ENCODE data around the gene TNFSF18.

GRCh38 chr1:173012126-173012525 lies 38.6 kb downstream of the TNFSF18 start:
- TF ChIP-seq CTCF (IDR thresholded peaks at IDR 0.05; ENCODE audit: low read depth, low read length, poor library complexity, severe bottlenecking) (no peak), EZH2phosphoT487 (IDR thresholded peaks at IDR 0.05; ENCODE audit: borderline replicate concordance, low read length) (no peak)

All from DOHH2 (cell line).